HCT116 (cell line): Measurements from ENCODE around the gene GPR34. TPM values are rescaled to one million over a fixed set of nuclear protein-coding genes. Genes with fewer than 3 reads are reported as not detected.

ENCODE experiments used
- ATAC-seq: fragments of 200-7000 bp; cut with Tn5 transposase; 2 replicates; pipeline ENCODE4 v1.9.1; 2020; ENCODE audit warnings: mild to moderate bottlenecking, moderate library complexity
- BruUV-seq: library from RNA; stranded (reverse); fragments of 400-500 nt; replicated peaks from 2 replicates; lab custom pipeline; 2021; lab: Mats Ljungman, UMichigan
- CTCF ChIA-PET: fragments of 300-600 bp; sonication (Branson Sonifier 250); formaldehyde crosslinking; loops from one replicate; lab custom pipeline; 2021; ENCODE audit warnings: antibody characterized with exemption; lab: Charles Lee
- POLR2A ChIA-PET: fragments of 300-600, 350-600 bp; sonication (Branson Sonifier 250); formaldehyde crosslinking; loops from one replicate; lab custom pipeline; 2021; ENCODE audit warnings: antibody characterized with exemption; lab: Charles Lee
- RAD21 ChIA-PET, 2 experiments: fragments of 300-600 bp; sonication (Branson Sonifier 250); formaldehyde crosslinking; loops; one replicate each; lab custom pipeline; 2023; ENCODE audit warnings: low total read pairs in 2 of 2; ENCODE audit not compliant: uncharacterized antibody in 2 of 2, unreplicated experiment in 2 of 2, low non-redundant PET in 1 of 2; lab: Charles Lee
- DNase-seq: peaks from one replicate; pipeline ENCODE4 v3.0.0-alpha.2; 2010; ENCODE audit warnings: low read depth, low spot score
- H2AFZ ChIP-seq: fragments of 200-600 bp; shearing (Covaris generic), sonication (generic); 2 replicates; pipeline ENCODE4 v1.6.1; 2017; ENCODE audit warnings: low read depth, mixed run types, mixed read lengths, antibody characterized with exemption, low read length; ENCODE audit not compliant: poor library complexity, severe bottlenecking
- H3K27ac ChIP-seq: 2 replicates; pipeline ENCODE4 v1.5.1; 2012; ENCODE audit warnings: low read depth, low read length
- H3K27me3 ChIP-seq: fragments of 200-600 bp; sonication (generic); 2 replicates; pipeline ENCODE4 v1.6.1; 2016; ENCODE audit warnings: mixed run types, low read length, mixed read lengths; ENCODE audit not compliant: insufficient read depth
- H3K36me3 ChIP-seq, 2 experiments: fragments of 200-500 bp in 1 of 2; fragments of 200-600 bp in 1 of 2; sonication (Bioruptor generic) in 1 of 2; sonication (generic) in 1 of 2; 2 replicates each; pipeline versions ENCODE4 v1.5.1 to v1.6.1; 2014 to 2016; ENCODE audit warnings: low read length in 2 of 2, inconsistent platforms in 1 of 2, mixed read lengths in 1 of 2, mixed run types in 1 of 2; ENCODE audit not compliant: insufficient read depth in 2 of 2, control insufficient read depth in 1 of 2
- H3K4me1 ChIP-seq, 2 experiments: fragments of 200-600 bp in 1 of 2; sonication (generic) in 1 of 2; 2 replicates each; pipeline versions ENCODE4 v1.5.1 to v1.6.1; 2012 to 2017; ENCODE audit warnings: low read length in 2 of 2, inconsistent platforms in 1 of 2, mild to moderate bottlenecking in 1 of 2, mixed read lengths in 1 of 2, mixed run types in 1 of 2, moderate library complexity in 1 of 2; ENCODE audit not compliant: insufficient read depth in 2 of 2, control insufficient read depth in 1 of 2
- H3K4me2 ChIP-seq: fragments of 200-600 bp; sonication (generic); 2 replicates; pipeline ENCODE4 v1.6.1; 2017; ENCODE audit warnings: mixed run types, low read length, mixed read lengths
- H3K4me3 ChIP-seq, 2 experiments: fragments of 200-600 bp in 1 of 2; sonication (generic) in 1 of 2; replicated peaks in 1 of 2; 2 replicates each; pipeline ENCODE4 v1.5.1; 2011 to 2016; ENCODE audit warnings: low read length in 2 of 2, control low read depth in 1 of 2, low read depth in 1 of 2, mild to moderate bottlenecking in 1 of 2, mixed read lengths in 1 of 2, mixed run types in 1 of 2
- H3K79me2 ChIP-seq: fragments of 200-600 bp; sonication (generic); 2 replicates; pipeline ENCODE4 v1.6.1; 2017; ENCODE audit warnings: mild to moderate bottlenecking, mixed run types, low read length, moderate library complexity, mixed read lengths; ENCODE audit not compliant: insufficient read depth
- H3K9ac ChIP-seq: fragments of 200-600 bp; sonication (generic); 2 replicates; pipeline ENCODE4 v1.6.1; 2016; ENCODE audit warnings: low read length, mixed read lengths
- H3K9me2 ChIP-seq: fragments of 200-600 bp; sonication (generic), shearing (Covaris generic); 2 replicates; pipeline ENCODE4 v1.6.1; 2017; ENCODE audit warnings: mixed run types, mild to moderate bottlenecking, moderate library complexity; ENCODE audit not compliant: insufficient read depth
- H3K9me3 ChIP-seq, 2 experiments: fragments of 200-500 bp in 1 of 2; fragments of 200-600 bp in 1 of 2; sonication (Bioruptor generic) in 1 of 2; sonication (generic) in 1 of 2; 2 replicates each; pipeline ENCODE4 v1.6.1; 2014 to 2017; ENCODE audit warnings: low read length in 2 of 2, mixed read lengths in 2 of 2, inconsistent platforms in 1 of 2, low read depth in 1 of 2, mild to moderate bottlenecking in 1 of 2, mixed run types in 1 of 2, moderate library complexity in 1 of 2; ENCODE audit not compliant: control insufficient read depth in 1 of 2, insufficient read depth in 1 of 2
- H4K20me1 ChIP-seq: fragments of 200-600 bp; sonication (generic), shearing (Covaris generic); 2 replicates; pipeline ENCODE4 v1.6.1; 2017; ENCODE audit warnings: mixed run types, mild to moderate bottlenecking, moderate library complexity; ENCODE audit not compliant: insufficient read depth
- ATF3 ChIP-seq: IDR thresholded peaks from 2 replicates; pipeline ENCODE4 v1.6.1; 2012
- FOSL1 ChIP-seq: IDR thresholded peaks from 2 replicates; pipeline ENCODE4 v1.6.1; 2012; ENCODE audit warnings: low read depth
- POLR2AphosphoS5 ChIP-seq: IDR thresholded peaks from 2 replicates; pipeline ENCODE4 v1.6.1; 2011; ENCODE audit warnings: mild to moderate bottlenecking, low read depth, low read length, moderate library complexity
- RAD21 ChIP-seq: IDR thresholded peaks from 2 replicates; pipeline ENCODE4 v1.6.1; 2012; ENCODE audit warnings: low read depth, mild to moderate bottlenecking
- SIN3A ChIP-seq: IDR thresholded peaks from 2 replicates; pipeline ENCODE4 v1.6.1; 2012; ENCODE audit warnings: low read depth
- SRF ChIP-seq: IDR thresholded peaks from 2 replicates; pipeline ENCODE4 v1.6.1; 2012; ENCODE audit warnings: low read depth
- TCF7L2 ChIP-seq: IDR thresholded peaks from 2 replicates; pipeline ENCODE4 v1.7.0; 2011; ENCODE audit warnings: borderline replicate concordance, inconsistent platforms; ENCODE audit not compliant: insufficient read depth, insufficient read length; ENCODE audit errors: extremely low read depth
- YY1 ChIP-seq: IDR thresholded peaks from 2 replicates; pipeline ENCODE4 v1.6.1; 2011; ENCODE audit warnings: low read length, low read depth, moderate library complexity, mild to moderate bottlenecking; ENCODE audit not compliant: insufficient replicate concordance; ENCODE audit errors: extremely low read depth
- intact Hi-C: fragments of 100-400 bp; cut with micrococcal nuclease; formaldehyde crosslinking; loops from 2 replicates; pipeline ENCODE4 v1.10.0; 2022
- total RNA-seq: library from RNA; stranded (reverse); gene quantifications from one replicate; pipeline ENCODE4 v1.2.1, GENCODE V29; 2021; ENCODE audit not compliant: unreplicated experiment
- TF ChIP-seq, protein P1 (sequence below): IDR thresholded peaks from 2 replicates; pipeline ENCODE4 v1.6.1; 2011; ENCODE audit warnings: mild to moderate bottlenecking, low read length, moderate library complexity; ENCODE audit not compliant: insufficient replicate concordance; ENCODE audit errors: extremely low read depth
- TF ChIP-seq, protein P2 (sequence below), 3 experiments: fragments of 200-600 bp in 1 of 3; sonication (generic) in 1 of 3; IDR thresholded peaks in 2 of 3; conservative IDR thresholded peaks in 1 of 3; 2 replicates each; pipeline ENCODE4 v1.5.1; 2012 to 2017; ENCODE audit warnings: low read depth in 2 of 3, low read length in 2 of 3, antibody characterized with exemption in 1 of 3, borderline replicate concordance in 1 of 3, control low read depth in 1 of 3, mild to moderate bottlenecking in 1 of 3, mixed read lengths in 1 of 3, mixed run types in 1 of 3, moderate library complexity in 1 of 3; ENCODE audit not compliant: insufficient read depth in 1 of 3
- TF ChIP-seq, protein P3 (sequence below): IDR thresholded peaks from 2 replicates; pipeline ENCODE4 v1.6.1; 2012

The GPR34 gene
- total RNA-seq, 1 experiment from 2014 or later, result not detected

- H3K9ac ChIP-seq, result no peak overlapping the region
- H3K36me3 ChIP-seq, result no peaks in the 10 kb centered on the region
- no TSS peak for BruUV-seq
- H3K27me3 ChIP-seq, result no peaks in the 10 kb centered on the region
- RAD21 ChIA-PET, result no interaction called here
- H3K27ac ChIP-seq, result no peak overlapping the region
- intact Hi-C loops, result no loop called here
- no peak overlapping the region for H2AFZ ChIP-seq
- H4K20me1 ChIP-seq, result no peaks in the 10 kb centered on the region
- no peaks in the 10 kb centered on the region for H3K79me2 ChIP-seq
- CTCF ChIA-PET, result no interaction called here
- ATAC-seq, result no peak
- H3K9me3 ChIP-seq, result no peaks in the 10 kb centered on the region
- DNase-seq, result no peak
- H3K4me2 ChIP-seq, result no peak overlapping the region
- POLR2A ChIA-PET, result no interaction called here
- H3K4me1 ChIP-seq, result no peaks in the 10 kb centered on the region
- no peak overlapping the region for H3K4me3 ChIP-seq
- H3K9me2 ChIP-seq, result no peaks in the 10 kb centered on the region
- TF ChIP-seq, protein P1, sequence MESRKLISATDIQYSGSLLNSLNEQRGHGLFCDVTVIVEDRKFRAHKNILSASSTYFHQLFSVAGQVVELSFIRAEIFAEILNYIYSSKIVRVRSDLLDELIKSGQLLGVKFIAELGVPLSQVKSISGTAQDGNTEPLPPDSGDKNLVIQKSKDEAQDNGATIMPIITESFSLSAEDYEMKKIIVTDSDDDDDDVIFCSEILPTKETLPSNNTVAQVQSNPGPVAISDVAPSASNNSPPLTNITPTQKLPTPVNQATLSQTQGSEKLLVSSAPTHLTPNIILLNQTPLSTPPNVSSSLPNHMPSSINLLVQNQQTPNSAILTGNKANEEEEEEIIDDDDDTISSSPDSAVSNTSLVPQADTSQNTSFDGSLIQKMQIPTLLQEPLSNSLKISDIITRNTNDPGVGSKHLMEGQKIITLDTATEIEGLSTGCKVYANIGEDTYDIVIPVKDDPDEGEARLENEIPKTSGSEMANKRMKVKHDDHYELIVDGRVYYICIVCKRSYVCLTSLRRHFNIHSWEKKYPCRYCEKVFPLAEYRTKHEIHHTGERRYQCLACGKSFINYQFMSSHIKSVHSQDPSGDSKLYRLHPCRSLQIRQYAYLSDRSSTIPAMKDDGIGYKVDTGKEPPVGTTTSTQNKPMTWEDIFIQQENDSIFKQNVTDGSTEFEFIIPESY, result no peak
- TF ChIP-seq SIN3A (no peak), TCF7L2 (no peak), ATF3 (no peak), YY1 (no peak), FOSL1 (no peak), SRF (no peak), POLR2AphosphoS5 (no peak), RAD21 (no peak)
- TF ChIP-seq, protein P2, sequence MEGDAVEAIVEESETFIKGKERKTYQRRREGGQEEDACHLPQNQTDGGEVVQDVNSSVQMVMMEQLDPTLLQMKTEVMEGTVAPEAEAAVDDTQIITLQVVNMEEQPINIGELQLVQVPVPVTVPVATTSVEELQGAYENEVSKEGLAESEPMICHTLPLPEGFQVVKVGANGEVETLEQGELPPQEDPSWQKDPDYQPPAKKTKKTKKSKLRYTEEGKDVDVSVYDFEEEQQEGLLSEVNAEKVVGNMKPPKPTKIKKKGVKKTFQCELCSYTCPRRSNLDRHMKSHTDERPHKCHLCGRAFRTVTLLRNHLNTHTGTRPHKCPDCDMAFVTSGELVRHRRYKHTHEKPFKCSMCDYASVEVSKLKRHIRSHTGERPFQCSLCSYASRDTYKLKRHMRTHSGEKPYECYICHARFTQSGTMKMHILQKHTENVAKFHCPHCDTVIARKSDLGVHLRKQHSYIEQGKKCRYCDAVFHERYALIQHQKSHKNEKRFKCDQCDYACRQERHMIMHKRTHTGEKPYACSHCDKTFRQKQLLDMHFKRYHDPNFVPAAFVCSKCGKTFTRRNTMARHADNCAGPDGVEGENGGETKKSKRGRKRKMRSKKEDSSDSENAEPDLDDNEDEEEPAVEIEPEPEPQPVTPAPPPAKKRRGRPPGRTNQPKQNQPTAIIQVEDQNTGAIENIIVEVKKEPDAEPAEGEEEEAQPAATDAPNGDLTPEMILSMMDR (IDR thresholded peaks at IDR 0.05 in 2 of 3, conservative IDR thresholded peaks at IDR 0.05 in 1 of 3; ENCODE audit: borderline replicate concordance in 1 of 3, insufficient read depth in 1 of 3, low read depth in 2 of 3, low read length in 2 of 3), result no peak
- TF ChIP-seq, protein P3, sequence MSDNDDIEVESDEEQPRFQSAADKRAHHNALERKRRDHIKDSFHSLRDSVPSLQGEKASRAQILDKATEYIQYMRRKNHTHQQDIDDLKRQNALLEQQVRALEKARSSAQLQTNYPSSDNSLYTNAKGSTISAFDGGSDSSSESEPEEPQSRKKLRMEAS, result no peak
These were observed 45.2 kb downstream of the GPR34 start for GRCh38 chrX:41733939-41734338.
